NCI-H748 (cell line): ENCODE results near the gene PSPC1.

Source experiments
- DNase-seq: peaks from one replicate; lab custom pipeline; 2025; ENCODE audit not compliant: unreplicated experiment; lab: John Stamatoyannopoulos, UW

Gene PSPC1

GRCh38 chr13:19673473-19674430, 109.0 kb downstream of the PSPC1 start:
- DNase-seq = no peak

GRCh38 chr13:19672990-19673389, 109.8 kb downstream of the PSPC1 start:
- no peak for DNase-seq

GRCh38 chr13:19670147-19670546, 112.6 kb downstream of the PSPC1 start:
- DNase-seq = no peak

GRCh38 chr13:19668778-19669177, 114.0 kb downstream of the PSPC1 start:
- no peak for DNase-seq

- no peak for DNase-seq
These were observed 117.3 kb downstream of the PSPC1 start for GRCh38 chr13:19665427-19665859.

GRCh38 chr13:19664481-19665230, 118.1 kb downstream of the PSPC1 start:
- no peak for DNase-seq

- no peak for DNase-seq
These were observed 119.2 kb downstream of the PSPC1 start for GRCh38 chr13:19663416-19663979.

GRCh38 chr13:19661561-19661960, 121.2 kb downstream of the PSPC1 start:
- no peak for DNase-seq

- DNase-seq = no peak
These were observed 121.6 kb downstream of the PSPC1 start for GRCh38 chr13:19661126-19661525.

GRCh38 chr13:19658831-19659230, 123.9 kb downstream of the PSPC1 start:
- no peak for DNase-seq

GRCh38 chr13:19657872-19658591, 124.7 kb downstream of the PSPC1 start:
- DNase-seq = no peak
